ENCODE measurements around the gene WNT11.
"Not testable (repeated sequence)": the region's sequence is repeated elsewhere in the genome, so short reads cannot be mapped to it uniquely, and the experiment has no call there.

WNT11 gene

DNA sequence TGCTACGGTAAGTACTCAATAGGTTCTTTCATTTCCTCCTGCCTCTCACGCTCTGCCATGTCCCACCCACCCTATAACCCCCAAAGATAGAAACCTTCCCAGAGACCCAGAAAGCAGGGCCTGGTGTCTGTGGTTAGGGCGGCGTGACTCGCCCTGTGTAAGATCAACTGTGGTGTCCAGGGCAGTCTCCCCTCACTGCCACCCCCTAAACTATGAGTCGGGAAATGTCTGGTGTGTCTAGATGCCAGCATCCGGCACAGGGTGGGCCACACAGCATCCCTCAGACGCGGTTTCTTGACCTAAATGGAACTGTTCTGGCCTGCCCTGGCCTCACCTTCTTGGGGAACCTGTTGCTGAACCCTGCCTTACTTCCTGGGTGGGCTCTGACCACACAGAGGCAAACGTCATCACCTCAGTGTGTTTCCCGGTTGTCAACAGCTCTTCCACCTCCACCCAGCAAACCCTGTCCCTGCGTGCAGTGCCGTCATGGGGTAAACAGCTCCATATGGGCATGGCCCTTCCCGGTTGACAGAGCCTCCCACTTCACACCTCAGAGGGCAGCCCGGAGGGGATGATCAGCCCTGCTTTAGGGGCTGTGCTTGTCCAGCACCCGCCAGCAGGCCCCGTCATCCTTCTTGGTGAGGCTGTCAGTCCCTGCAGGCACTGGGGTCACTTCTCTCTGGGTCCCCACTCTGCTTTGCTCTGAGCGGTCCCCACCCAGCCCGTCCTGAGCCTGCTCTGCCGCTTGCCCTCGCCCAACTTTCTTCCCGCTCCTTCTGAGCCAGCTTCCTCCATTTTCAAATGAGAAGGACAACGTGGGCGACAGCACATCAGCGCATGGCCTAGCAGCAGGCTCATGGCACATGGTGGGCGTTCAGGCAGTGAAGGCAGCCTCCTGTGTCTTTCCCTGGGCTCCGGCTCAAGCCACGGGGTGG is 6.0 kb downstream of the WNT11 start:
- DNase-seq = no peak

DNA sequence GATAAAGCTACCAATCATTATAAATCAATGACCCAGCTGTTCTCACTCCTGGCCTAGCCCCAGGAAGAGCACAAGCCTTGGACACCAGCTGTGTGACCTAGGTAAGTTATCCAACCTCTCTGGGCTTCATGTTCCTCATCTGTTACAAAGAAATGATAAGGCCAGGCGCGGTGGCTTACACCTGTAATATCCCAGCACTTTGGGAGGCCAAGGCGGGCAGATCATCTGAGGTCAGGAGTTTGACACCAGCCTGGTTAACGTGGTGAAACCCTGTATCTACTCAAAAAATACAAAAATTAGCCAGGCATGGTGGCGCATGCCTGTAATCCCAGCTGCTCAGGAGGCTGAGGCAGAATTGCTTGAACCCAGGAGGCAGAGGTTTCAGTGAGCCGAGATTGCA is 7.6 kb downstream of the WNT11 start:
- not testable (repeated sequence) for DNase-seq

- no peak for DNase-seq
Observed at GRCh38 chr11:76197941-76198640, 8.2 kb downstream of the WNT11 start.

DNA sequence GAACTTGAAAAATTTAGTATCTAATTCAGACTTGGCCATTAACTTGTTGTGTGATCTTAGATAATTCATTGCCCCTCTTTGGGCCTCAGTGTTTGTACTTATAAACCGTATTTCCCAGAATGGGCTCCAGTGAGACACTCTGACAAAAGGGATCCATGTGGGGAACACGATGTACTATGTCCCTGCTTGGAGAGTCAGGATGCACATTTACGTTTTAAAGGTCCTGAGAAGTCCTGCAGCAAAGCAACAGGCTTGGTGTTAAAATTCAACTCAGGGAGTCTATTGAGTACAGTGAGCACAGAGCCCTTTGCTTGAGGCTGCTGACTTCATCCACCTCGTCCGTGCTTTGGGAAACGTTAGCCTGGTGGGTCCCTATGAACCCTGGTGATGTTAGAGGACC is 9.0 kb downstream of the WNT11 start:
- DNase-seq = no peak

DNA sequence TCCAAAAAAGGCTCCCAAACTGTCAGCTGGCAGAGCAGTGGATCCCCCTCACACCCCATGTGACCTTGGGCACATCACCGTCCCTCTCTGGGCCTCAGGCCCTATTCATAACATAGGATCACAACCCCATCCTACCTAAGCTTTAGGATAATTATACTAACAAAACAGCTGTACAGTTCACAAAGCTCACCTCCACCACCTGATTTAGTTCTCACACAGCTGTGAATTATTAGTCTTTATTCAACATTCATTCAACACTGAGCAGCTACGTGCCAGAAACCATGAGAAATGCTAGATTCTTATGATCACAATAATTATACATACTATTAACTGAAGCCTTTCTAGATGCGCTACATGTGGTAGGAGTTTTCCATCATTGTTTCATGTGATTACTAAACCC is 9.5 kb downstream of the WNT11 start:
- DNase-seq = no peak

DNA sequence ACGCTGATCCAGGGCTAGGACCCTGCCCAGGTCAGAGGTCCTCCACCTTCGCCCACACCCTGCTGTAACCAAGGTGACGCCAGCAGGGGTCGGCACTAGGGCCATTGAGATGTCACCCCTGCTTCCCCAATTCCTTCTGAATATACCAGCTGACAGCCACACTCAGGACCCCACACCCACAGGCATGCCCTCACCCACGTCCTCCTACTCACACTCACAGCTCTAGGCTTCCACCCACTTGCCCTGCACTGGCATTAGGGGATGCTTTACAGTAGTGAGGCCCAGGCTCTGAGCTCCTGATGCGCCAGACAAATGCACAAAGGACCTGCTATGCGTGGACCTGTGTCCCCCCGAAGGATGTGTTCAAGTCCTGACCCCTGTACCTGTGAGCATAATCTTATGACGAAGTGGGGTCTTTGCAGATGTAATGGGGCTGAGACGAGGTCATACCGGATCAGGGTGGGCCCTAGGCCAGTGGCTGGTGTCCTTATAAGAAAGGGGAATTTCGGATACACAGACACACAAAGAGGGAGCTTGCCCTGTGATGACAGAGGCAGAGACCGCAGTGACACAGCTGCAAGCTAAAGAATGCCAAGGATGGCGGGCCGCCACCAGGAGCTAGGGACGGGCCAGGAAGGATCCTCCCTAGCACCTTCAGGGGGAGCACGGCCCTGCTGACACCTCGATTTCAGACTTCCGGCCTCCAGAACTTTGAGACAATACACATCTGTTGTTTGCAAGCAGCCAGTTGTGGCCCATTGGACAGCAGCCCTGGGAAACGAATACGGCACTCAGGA is 11.2 kb downstream of the WNT11 start:
- DNase-seq = no peak

- no peak for DNase-seq
Observed at GRCh38 chr11:76193219-76193618, 13.1 kb downstream of the WNT11 start.

GRCh38 chr11:76190376-76190775 is 15.9 kb downstream of the WNT11 start:
- no peak for DNase-seq

DNA sequence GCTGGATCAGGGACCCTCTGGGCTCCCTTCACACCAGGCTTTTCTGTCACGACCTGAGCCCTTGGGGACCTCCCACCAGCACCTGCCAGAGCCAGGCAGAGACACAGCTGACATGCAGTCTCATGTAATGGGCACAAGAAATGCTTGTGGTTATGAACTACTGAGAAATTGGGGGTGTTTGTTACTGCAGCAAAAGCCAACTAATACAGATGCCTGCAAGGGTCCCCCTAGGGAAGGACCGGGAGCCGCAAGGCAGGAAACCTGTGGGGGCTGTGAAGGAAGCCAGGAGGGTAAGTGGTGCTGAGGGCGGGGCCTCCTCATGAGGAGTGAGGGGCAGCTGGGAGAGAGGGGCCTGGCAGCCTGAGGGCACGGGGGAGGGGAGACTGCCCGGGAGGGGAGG is 16.6 kb downstream of the WNT11 start:
- no peak for DNase-seq

DNA sequence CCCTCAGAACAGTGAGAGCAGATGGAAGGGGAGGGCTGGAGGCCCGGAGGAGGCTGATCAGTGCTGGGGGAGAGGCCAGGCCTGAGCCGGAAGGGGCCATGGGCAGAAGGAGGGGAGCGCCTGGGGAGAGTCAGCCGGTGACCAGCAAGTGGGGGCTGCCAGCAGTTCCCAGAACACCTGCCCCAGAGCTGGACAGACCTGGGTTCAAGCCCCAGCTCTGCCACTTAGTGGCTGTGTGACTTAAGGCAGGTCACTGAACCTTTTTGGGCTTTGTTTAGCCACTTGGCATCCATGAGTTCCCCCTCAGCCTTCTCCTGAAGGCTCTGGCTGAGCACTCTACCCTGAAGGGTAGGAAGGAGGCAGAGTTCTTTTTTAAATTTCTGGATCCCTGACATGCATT is 17.4 kb downstream of the WNT11 start:
- no peak for DNase-seq

GRCh38 chr11:76186776-76187279 is 19.5 kb downstream of the WNT11 start:
- DNase-seq = no peak

DNA sequence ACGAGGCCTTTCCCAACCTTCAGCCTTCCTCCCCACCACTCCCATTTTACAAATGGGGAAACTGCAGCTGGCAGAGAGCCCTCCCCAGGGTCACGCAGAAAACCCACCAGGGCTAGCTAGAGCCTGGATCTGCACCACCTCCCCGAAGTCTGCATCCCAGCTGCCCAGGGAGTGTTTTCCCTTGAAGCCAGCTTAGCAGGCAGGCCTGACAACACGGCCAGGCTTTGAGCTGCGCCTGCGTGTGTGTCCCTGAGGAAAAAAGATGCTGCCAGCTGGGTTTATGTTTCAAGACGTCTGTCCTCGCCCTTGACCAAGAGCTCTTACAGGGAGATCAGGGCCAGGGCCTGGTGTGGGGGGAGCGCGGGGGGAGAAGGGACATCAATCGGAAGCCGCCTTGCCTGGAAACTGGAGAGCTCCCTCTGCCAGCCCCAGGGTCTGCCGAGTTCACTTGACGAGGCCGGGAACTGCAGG is 20.3 kb downstream of the WNT11 start:
- no peak for DNase-seq

- DNase-seq = no peak
Observed at GRCh38 chr11:76185511-76185910, 20.8 kb downstream of the WNT11 start.

GRCh38 chr11:76184551-76184993 is 21.7 kb downstream of the WNT11 start:
- no peak for DNase-seq

GRCh38 chr11:76181371-76181770 is 24.9 kb downstream of the WNT11 start:
- no peak for DNase-seq

DNA sequence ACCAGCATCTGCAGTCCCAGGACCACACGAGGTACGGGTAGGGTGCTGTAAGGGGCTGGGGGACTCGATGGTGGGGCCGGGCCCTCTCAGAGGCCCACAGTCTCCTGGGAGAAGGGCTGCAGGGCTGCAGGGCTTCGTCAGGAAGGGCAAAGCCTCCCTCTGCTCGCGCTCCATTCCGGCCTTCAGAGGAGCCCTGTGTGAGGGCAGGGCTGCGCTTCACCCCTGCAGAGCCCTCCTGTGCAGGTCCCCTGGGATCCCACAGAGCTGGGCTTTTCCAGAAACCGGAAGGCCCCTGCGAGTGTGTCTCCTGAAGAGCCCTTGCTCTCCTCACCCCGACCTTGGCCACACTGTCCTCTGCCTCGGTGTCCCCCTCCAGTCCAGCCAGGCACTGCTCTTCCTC is 27.2 kb downstream of the WNT11 start:
- no peak for DNase-seq

GRCh38 chr11:76177250-76177686 is 29.0 kb downstream of the WNT11 start:
- DNase-seq = no peak

- no peak for DNase-seq
Observed at GRCh38 chr11:76176463-76176862, 29.8 kb downstream of the WNT11 start.

- no peak for DNase-seq
Observed at GRCh38 chr11:76175783-76176182, 30.5 kb downstream of the WNT11 start.

DNA sequence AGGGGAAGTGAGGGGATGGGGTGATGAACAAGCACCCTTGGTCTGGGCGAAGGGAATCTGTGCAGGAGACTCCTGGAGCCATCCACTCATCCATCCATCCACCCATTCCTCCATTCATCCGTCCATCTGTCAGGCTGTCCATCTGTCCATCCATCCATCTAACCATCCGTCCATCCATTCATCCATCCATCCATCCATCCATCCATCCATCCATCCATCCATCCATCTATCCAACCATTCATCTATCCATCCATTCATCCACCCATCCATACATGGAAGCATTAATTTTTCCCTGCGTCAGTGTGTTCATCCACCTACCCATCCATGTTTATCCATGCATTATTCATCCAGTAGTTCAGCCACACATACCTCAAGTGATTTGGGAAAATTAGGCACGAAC is 32.0 kb downstream of the WNT11 start:
- DNase-seq = no peak

DNA sequence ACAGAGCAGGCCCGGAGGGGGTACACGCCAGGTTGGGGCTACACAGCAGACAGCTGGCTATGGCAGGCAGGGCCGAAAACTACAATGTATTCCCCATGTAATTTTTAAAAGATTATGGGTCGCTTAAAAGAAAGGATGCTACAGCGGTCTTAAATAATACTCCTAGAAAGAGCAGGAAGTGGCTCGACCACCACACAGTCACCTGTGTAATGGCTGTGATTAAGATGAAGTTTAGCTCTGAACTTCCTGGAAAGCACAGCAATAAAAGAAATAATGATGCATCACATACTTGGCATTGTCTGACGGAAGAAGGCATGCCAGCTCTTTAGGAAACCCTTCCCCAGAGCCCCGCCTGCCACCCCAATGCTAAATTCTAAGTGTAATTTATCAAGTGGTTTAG is 32.6 kb downstream of the WNT11 start:
- no peak for DNase-seq

- DNase-seq = no peak
Observed at GRCh38 chr11:76172583-76172982, 33.7 kb downstream of the WNT11 start.

DNA sequence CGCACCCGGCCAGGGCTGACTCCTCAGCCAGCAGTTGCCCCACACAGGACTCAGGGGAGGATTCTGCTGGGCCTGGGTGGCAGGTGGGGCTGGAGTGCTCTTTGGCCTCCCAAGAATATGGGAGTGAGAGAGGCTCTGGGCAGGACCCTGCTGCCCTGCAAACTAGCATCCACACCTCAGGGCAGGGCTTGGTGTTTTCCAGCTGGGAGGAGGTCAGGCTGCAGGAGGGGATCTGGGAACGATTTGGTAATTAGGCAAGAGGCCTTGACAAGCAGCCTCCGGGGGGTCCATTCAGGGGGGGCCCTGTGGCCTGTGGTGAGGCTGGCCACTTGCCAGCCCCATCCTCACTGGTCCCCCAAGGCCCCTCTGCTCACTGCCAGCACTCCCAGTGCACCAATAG is 35.8 kb downstream of the WNT11 start:
- DNase-seq = no peak

All from activated T-cell treated with anti-CD3 and anti-CD28 coated beads, Interleukin-2, amount 50 U/mL, for 1 hour (primary cell).